HG03442 (cell line): ENCODE results near the gene TUBE1.
"Not testable (repeated sequence)": the region's sequence is repeated elsewhere in the genome, so short reads cannot be mapped to it uniquely, and the experiment has no call there.

Experiments
- ATAC-seq: cut with Tn5 transposase; IDR thresholded peaks from one replicate; pipeline ENCODE4 v1.9.1; 2021; ENCODE audit warnings: mild to moderate bottlenecking, moderate library complexity; ENCODE audit not compliant: unreplicated experiment

Gene TUBE1

DNA sequence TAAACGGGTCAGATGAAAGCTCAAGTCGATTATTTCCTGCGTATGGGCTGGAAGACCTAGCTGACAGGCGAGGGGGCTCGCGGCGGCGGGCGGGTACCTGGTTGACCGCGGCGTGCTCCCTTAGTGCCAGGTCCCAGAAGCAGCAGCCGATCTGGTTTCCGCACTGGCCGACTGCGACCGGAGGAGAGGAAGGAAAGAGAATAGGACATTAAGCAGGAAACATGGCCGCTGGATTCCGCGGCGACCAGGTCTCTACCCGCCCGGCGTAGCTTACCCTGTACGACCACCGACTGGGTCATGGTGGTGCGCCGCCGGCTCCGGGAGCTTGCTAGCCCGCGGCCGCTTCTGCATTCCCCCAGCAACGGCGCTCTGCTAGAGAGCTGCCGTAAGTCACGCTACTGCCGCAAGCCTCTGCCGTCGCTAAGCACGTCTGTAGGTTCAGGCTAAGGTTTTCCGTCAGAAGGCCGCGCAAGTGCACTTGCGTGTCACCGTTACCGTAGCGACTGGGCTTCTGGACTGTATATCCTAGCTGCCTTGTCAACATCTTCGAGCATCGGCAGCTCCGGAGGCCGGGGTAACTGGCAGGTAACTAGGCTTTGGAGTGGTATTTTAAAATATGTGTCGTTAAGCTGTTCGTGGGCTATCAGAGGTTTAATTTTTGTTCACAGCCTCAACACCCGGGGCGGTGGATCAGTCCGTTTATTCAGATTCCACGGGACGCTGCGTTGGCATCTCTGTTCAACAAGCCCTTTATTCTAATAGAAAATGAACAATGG, at the start of gene TUBE1, which contains the start of gene FAM229B:
Gene TUBE1 (minus strand): TSS at position 347 of the 776 bp plus-strand sequence. CDS start 48 bp downstream, at position 299.
Gene FAM229B (plus strand): TSS at position 456 of the 776 bp plus-strand sequence. CDS start 11,693 bp downstream, outside the sequence.
- ATAC-seq: peak; percentile 98

GRCh38 chr6:112130878-112131277, 43.6 kb upstream of the TUBE1 start:
- no peak for ATAC-seq

GRCh38 chr6:112128208-112128607, 40.9 kb upstream of the TUBE1 start:
- ATAC-seq: no peak

GRCh38 chr6:112123982-112124381, 36.7 kb upstream of the TUBE1 start:
- ATAC-seq: no peak

- no peak for ATAC-seq
Measured at GRCh38 chr6:112122756-112123155, 35.5 kb upstream of the TUBE1 start.

DNA sequence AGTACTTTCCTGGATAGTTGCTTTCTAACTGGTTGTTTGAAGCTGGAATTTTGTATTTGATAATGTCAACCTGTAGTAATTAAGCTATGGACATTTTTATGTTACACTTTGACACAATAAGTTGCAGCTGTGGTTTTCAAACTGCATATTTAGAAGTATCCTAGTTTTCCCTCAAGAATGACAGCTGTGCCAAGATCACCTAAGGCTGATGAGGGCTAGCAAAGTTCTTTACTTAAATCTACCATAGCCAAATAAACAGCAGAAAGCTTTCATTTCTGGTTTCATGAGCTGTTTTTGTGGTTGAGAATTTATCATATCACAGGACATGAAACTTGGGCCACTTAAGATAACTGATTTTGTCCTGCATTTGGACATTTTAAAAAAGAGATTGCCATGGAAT, 30.8 kb upstream of the TUBE1 start:
- no peak for ATAC-seq

- no peak for ATAC-seq
Measured at GRCh38 chr6:112117554-112117953, 30.3 kb upstream of the TUBE1 start.

DNA sequence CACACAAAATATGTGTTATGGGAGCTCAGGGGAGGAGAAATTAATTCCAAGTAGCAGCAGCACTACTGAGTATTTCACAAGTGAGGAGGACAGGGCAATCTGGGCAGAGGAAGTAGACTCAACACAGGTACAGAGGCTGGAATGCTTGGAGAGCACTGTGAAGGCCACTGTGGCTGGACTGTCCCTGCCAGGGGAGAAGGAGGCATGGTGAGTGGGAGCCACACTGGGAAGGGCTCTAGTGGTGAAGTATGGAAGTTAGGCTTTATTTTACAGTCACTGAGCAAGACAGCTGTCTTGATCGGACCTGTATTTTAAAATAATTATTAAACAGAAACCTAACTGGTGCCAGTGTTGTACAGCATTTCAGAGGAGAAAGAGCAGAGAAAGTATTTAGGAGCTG, 28.9 kb upstream of the TUBE1 start:
- ATAC-seq: no peak

DNA sequence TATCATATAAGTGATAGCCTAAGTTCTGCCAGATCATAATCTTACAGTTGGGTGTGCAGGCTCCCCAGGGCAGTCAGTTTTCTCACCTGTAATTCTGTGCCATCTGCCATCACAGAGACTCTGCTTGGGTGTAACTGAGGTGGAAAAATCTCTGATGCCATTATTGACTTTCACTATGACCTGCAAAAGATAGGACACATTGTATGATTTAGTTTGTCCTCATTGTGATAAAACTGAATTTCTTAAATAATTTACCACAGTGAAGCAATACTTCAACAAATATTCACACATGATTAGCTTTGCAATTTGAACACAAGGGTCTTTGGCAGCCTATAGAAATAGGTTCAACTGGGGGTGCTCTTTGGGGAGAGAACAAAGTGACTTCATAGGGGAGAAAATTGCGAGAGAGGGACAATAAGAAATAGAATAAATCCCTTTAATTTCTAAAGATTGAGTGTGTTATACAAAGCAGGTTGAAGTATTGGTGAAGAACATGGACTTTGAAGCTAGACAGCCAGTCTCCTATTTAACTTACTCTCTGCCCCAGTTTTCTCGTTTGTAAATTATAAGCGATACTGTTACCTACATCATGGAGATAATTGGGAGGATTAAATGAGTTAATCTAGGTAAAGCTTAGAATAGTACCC, 27.4 kb upstream of the TUBE1 start:
- ATAC-seq: no peak

- no peak for ATAC-seq
Measured at GRCh38 chr6:112113918-112114317, 26.6 kb upstream of the TUBE1 start.

- ATAC-seq: no peak
Measured at GRCh38 chr6:112113431-112113830, 26.1 kb upstream of the TUBE1 start.

DNA sequence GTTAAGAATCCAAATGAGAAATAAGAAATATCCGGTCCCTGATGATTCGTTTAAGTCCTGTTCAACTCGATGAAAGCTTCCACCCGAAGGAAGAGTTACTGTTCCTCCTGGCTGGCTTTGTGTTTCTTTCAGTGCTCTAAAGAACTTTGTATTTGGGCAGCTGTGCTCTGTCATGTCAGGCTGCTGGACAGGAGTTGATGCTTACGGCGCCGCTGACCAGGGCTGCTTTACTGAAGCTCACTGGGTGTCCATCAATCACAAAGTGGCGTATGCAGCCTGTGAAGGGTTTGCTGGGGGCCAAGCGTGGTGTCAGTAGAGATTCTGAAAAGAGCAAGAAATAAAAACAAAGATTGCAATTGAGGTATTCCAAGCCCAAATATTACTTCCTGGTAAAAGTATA, 22.0 kb upstream of the TUBE1 start:
- no peak for ATAC-seq

- ATAC-seq: no peak
Measured at GRCh38 chr6:112106562-112106961, 19.3 kb upstream of the TUBE1 start.

DNA sequence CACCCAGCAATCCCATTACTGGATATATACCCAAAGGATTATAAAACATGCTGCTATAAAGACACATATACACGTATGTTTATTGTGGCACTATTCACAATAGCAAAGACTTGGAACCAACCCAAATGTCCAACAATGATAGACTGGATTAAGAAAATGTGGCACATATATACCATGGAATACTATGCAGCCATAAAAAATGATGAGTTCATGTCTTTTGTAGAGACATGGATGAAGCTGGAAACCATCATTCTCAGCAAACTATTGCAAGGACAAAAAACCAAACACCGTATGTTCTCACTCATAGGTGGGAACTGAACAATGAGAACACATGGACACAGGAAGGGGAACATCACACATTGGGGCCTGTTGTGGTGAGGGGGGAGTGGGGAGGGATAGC, 18.7 kb upstream of the TUBE1 start:
- not testable (repeated sequence) for ATAC-seq

- ATAC-seq: no peak
Measured at GRCh38 chr6:112100561-112100960, 13.3 kb upstream of the TUBE1 start.

DNA sequence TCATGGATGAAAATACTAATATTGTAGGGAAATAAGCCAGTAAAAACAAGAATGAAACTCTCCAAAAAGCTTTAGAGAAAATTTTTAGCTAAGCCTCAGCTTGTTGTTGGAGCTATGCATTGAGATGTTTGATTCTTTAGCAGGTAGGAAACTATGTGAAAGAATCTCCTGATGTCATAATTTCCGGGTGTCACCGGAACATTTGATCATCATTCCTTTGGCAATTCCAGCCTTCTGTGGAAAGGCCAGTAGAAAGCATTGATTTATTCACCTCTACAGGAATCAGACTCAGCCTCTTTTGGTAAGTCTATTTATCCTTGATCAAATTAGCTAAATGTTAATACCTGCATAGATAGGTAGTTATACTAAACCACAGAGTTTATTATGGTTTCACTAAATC, 9.6 kb upstream of the TUBE1 start:
- no peak for ATAC-seq

- no peak for ATAC-seq
Measured at GRCh38 chr6:112087916-112088315, 634 bp upstream of the TUBE1 start.

- ATAC-seq: peak; percentile 10
Measured at GRCh38 chr6:112086744-112087135, 542 bp downstream of the TUBE1 start.

DNA sequence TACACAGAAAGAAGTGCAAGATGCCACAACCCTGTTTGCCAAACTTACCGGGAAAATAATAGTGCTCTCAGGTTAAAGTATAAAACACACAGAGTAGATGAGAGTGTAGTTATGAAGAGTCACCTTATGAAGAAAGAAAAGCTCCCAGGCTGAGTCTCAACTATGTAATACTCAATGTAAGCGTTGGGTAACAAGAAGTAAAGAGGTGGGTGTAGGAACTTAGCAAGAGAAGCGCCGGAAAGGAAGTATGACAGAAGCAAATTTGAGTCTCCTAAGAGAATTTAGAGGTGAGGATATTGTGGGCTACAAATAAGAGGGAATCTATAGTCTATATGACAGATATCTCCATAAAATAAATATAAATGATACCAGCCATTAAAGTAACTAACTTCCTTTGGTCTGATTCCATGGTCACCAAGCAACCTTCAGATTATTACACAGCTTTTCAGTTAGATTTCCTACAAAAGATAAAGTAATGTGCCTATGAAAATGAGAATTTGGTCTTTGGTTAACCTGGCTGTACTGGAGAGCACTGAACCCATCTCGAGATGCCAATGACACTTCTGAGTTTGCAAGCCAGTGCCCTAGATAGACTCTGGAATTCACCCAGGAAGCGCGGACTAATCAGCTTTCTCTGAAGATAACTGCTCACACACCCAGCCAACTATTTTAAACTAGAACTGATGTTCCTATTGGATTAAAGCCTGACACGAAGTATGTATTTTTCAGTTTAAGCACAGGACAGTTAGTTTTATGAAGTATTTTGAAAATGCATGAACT, 1.8 kb downstream of the TUBE1 start:
- no peak for ATAC-seq

DNA sequence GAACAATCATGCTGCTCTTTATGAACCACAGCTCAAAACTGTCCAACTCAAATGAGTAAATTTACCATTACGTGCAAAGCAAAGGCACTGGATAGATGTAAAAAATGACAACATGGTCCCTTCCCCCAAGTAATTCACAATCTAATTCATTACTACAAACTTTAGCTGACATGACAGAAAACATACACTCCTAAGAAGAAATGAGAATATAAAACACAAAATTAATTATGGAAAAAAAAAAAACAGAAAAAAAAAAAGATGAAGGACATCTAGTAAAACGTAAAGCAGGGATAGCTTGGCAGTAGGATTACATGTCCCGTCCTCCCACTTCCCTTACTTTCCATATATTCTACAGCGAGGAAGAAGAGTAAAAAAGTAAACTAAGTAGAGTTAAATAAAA, 5.7 kb downstream of the TUBE1 start:
- ATAC-seq: no peak

- ATAC-seq: no peak
Measured at GRCh38 chr6:112066606-112067005, 20.7 kb downstream of the TUBE1 start.
